Kidney epithelial cell (primary cell): ENCODE data around the gene CACNA1S. TPM values are rescaled to one million over a fixed set of nuclear protein-coding genes. Genes with fewer than 3 reads are reported as not detected.
A peak's percentile ranks its signal among the peaks of the same experiment; 100 is the strongest.

Source experiments
- DNase-seq: peaks from one replicate; pipeline ENCODE4 v3.0.0-alpha.2; 2010; ENCODE audit warnings: low read depth
- H3K27me3 ChIP-seq: 2 replicates; pipeline ENCODE4 v1.6.0; 2011; ENCODE audit warnings: low read length; ENCODE audit not compliant: control insufficient read depth, insufficient read depth
- H3K36me3 ChIP-seq: 2 replicates; pipeline ENCODE4 v1.5.1; 2011; ENCODE audit warnings: low read length; ENCODE audit not compliant: control insufficient read depth, insufficient read depth
- H3K4me3 ChIP-seq: 2 replicates; pipeline ENCODE4 v1.5.1; 2011; ENCODE audit warnings: low read depth, mild to moderate bottlenecking, control low read depth, low read length
- total RNA-seq: library from RNA; depleted of rRNA; stranded (reverse); fragments of >200 nt; gene quantifications from 2 replicates; pipeline ENCODE4 v1.2.3, GENCODE V29; 2015
- TF ChIP-seq, protein P1 (sequence below): IDR thresholded peaks from 2 replicates; pipeline ENCODE4 v1.5.1; 2011; ENCODE audit warnings: mild to moderate bottlenecking, moderate library complexity, low read length, control low read depth, inconsistent platforms; ENCODE audit not compliant: insufficient read depth, poor library complexity, severe bottlenecking

The CACNA1S gene
- total RNA-seq, 1 donor from 2014 or later = not detected

DNA sequence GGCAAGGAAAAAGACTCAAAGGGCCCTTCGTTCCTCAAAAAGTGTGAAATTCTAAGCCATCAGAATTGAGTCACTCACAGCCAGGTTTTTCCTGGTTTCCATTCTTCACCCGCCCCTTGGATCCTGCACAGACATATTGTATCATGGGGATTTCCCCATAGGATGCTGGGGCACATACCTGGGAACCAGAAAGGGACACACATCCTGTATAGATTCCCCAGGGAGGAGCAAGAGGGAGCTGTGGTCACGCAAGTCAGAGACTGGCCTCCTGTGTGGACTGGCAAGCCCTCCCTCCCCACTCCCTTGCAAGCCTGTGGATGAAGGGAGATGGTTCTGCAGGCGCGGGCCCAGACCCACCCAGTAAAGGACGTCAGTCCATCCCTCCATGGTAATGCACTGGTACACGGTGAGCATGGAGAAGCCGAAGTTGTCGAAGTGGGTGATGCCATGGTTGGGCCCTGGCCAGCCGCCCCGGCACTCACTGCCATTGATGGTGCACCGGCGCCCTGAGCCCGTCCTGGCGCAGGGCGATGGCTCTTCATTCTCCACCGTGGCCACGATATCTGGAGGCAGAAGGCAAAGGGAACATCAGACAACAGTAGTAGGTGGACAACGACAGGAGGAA, 23.2 kb downstream of the CACNA1S start:
- Histone ChIP-seq H3K36me3 (no peaks in the 10 kb centered on the region), H3K4me3 (no peak overlapping the region), H3K27me3 (peaks cover 5% of the 10 kb centered on the region)
- DNase-seq = no peak
- TF ChIP-seq, protein P1, sequence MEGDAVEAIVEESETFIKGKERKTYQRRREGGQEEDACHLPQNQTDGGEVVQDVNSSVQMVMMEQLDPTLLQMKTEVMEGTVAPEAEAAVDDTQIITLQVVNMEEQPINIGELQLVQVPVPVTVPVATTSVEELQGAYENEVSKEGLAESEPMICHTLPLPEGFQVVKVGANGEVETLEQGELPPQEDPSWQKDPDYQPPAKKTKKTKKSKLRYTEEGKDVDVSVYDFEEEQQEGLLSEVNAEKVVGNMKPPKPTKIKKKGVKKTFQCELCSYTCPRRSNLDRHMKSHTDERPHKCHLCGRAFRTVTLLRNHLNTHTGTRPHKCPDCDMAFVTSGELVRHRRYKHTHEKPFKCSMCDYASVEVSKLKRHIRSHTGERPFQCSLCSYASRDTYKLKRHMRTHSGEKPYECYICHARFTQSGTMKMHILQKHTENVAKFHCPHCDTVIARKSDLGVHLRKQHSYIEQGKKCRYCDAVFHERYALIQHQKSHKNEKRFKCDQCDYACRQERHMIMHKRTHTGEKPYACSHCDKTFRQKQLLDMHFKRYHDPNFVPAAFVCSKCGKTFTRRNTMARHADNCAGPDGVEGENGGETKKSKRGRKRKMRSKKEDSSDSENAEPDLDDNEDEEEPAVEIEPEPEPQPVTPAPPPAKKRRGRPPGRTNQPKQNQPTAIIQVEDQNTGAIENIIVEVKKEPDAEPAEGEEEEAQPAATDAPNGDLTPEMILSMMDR = no peak

DNA sequence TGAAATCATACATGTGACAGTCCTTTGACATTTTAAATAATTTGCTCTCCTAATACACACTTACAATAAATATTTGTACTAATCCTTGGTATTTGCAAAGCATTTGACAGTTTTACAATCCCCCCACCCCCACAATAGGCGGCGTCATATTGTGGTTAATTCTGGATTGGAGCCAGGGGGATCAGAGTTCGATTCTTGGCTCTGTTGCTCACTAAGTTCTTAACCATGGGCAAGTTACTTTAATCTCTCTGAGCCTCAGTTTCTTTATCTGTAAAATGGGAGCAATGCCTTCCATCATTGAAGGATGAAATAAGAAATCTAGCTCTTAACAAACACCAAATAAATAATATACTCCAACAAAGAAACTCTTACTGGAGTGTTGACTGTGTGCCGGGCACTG, 23.8 kb downstream of the CACNA1S start:
- TF ChIP-seq, protein P1 = no peak
- H3K36me3 ChIP-seq = no peaks in the 10 kb centered on the region
- no peak overlapping the region for H3K4me3 ChIP-seq
- no peak for DNase-seq
- H3K27me3 ChIP-seq = peaks cover 3% of the 10 kb centered on the region

DNA sequence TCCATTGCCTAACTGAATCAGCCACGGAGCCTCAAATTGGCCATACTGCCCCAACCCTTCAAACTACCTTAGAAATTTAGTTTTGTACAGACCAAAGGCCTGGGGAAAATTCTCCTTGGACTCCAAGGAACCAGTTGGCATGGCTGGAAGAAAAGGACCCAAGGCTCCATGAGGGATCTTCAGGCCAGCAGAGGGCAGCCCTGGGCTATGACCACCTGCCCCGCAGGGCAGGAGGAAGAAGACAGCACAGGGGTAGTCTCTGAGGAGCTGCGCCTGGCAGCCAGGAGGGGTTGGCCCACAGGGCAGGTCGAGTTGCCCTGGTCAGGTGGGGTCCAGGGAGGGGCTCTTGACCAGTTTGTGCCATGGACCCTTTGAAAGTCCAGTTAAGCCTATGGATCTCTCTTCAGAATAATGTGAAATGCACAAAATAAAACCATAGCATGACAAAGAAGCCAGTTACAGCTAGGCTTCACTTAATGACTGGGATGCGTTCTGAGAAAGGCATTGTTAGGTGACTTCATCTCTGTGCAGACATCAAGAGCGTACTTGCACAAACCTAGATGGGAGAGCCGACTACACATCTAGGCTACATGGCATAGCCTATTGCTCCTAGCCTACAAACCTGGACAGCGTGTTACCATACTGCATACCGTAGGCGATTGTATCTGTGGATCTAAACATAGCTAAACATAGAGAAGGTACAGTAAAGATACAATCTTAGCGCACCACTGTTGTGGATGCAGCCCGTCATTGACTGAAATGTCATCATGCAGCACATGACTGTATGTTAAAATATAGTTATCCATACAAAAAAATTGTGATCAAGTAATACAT, 26.1 kb downstream of the CACNA1S start:
- Histone ChIP-seq H3K36me3 (no peaks in the 10 kb centered on the region), H3K27me3 (peaks cover 4% of the 10 kb centered on the region), H3K4me3 (no peak overlapping the region)
- DNase-seq = no peak
- TF ChIP-seq, protein P1 = peak; percentile 79

DNA sequence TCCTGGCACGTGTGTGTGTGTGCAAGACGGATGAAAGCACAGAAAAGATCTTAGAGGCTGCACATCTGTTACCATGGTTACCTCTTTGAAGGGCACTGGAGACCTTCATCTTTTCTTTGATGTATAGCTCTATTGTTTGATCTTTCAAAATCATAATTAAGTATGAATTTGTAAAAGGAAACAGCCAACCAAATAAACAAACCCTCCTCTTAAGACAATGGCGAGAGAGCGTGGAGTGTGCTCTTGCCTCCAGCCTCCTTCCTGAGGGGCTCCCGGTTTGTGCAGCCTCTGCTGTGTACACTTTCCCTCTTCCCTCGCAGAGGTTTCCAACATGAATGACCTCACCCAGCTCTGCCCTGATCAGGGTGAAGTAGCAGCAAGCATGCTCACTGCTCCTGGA, 27.9 kb downstream of the CACNA1S start:
- TF ChIP-seq, protein P1 = no peak
- H3K4me3 ChIP-seq = no peak overlapping the region
- no peak for DNase-seq
- no peaks in the 10 kb centered on the region for H3K36me3 ChIP-seq
- peaks cover 4% of the 10 kb centered on the region for H3K27me3 ChIP-seq

DNA sequence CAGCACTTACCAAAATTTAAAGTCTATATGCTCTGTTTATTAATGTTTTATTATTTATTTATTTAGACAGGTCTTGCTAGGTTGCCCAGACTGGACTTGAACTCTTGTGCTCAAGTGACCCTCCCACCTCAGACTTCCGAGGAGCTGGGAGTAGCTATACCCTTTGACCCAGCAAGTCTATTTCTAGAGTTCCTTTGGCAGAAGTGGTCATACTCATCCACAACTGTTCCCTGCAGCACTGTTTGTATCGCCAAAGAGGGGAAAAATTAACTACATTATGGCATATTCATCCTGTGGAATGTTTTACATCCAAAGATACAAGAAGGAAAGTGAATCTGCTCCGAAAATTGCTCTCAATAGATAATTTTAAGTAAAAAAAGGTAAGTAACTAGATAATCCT, 28.5 kb downstream of the CACNA1S start:
- no peak overlapping the region for H3K4me3 ChIP-seq
- no peak for DNase-seq
- H3K36me3 ChIP-seq = no peaks in the 10 kb centered on the region
- H3K27me3 ChIP-seq = peaks cover 4% of the 10 kb centered on the region
- TF ChIP-seq, protein P1 = no peak
